HG02870 (cell line): ENCODE data around the gene DTNBP1.

Source experiments
- ATAC-seq: cut with Tn5 transposase; IDR thresholded peaks from one replicate; pipeline ENCODE4 v1.9.1; 2021; ENCODE audit warnings: mild to moderate bottlenecking, moderate library complexity; ENCODE audit not compliant: unreplicated experiment

The DTNBP1 gene, protein sequence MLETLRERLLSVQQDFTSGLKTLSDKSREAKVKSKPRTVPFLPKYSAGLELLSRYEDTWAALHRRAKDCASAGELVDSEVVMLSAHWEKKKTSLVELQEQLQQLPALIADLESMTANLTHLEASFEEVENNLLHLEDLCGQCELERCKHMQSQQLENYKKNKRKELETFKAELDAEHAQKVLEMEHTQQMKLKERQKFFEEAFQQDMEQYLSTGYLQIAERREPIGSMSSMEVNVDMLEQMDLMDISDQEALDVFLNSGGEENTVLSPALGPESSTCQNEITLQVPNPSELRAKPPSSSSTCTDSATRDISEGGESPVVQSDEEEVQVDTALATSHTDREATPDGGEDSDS

GRCh38 chr6:15662326-15663129, at the start of gene DTNBP1:
Gene DTNBP1 (minus strand): TSS chr6:15663028. CDS start chr6:15662869, 159 bp downstream.
- ATAC-seq: peak; percentile 56

GRCh38 chr6:15709651-15710269, 46.9 kb upstream of the DTNBP1 start:
- ATAC-seq: no peak

DNA sequence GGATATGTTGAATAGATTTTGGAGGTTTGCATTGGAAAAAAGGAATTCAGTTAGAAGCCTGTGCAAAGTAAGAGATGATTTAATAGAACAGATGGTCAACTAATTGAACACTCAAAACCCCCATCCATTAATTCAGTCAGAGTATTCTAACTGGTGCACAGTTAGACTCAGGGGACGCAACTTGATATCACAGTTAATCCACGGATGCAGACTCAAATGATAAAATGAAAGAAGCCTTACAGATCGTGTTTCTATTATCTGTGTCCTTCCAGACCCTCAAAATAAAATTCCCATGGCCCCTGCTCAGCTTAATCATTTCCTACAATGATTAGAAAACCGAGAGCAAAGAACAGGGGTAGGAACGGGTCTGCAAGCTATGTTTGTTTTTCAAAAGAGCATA, 45.4 kb upstream of the DTNBP1 start:
- no peak for ATAC-seq

- ATAC-seq: no peak
These were observed 43.2 kb upstream of the DTNBP1 start for GRCh38 chr6:15705981-15706380.

- ATAC-seq: no peak
These were observed 35.6 kb upstream of the DTNBP1 start for GRCh38 chr6:15698471-15698870.

- ATAC-seq: no peak
These were observed 35.1 kb upstream of the DTNBP1 start for GRCh38 chr6:15697895-15698294.

DNA sequence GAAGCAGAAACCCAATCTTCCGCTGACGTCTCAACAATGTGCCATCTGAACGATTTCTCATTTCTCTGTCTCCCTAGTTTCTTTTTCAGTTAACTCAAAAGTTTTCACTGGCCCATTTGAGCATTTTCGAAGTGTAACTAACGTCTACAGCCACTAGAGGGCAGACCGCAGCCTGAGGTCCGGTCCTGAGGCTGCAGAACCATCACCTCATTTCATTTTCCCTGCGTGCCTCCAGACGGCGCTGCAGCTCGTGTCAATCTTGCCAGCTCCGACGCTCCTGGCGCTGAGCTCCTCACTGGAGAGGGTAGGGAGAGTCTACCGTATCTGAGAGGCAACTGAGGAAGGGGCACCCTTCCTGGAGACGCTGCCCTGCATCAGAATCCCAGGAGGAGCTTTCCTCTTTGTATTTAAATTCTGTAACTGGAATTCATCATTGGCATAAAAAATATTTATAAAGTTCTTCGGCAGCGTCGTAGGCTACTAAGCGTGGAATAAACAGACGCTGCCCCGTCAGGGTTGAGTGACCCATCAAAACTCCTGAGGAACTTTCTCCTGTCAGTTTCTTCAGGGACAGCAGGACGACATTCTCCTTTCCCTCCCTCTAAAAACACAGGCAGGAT, 28.5 kb upstream of the DTNBP1 start:
- peak; percentile 77 for ATAC-seq

GRCh38 chr6:15690510-15690909, 27.7 kb upstream of the DTNBP1 start:
- no peak for ATAC-seq

- ATAC-seq: no peak
These were observed 27.0 kb upstream of the DTNBP1 start for GRCh38 chr6:15689586-15690482.

DNA sequence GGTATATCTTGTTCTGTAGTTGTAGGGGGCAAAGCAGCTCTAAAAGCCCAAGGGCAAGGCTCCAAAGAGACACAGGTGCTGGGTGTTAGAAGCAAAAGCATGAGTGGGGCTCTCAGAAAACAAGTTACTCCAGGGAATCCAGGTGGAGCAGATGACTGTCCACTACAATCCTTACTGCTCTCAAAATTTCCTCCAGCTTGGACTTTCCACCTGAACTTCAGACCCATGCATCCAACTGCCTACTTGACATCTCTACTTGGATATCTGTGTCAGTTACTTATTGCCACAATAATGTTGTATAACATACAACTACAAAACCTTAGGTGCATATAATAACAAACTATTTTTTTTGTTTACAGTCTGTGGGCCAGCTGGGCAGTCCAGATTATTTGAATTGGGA, 22.8 kb upstream of the DTNBP1 start:
- no peak for ATAC-seq

GRCh38 chr6:15682965-15683822, 20.4 kb upstream of the DTNBP1 start:
- no peak for ATAC-seq

GRCh38 chr6:15681946-15682345, 19.1 kb upstream of the DTNBP1 start:
- ATAC-seq: no peak

GRCh38 chr6:15678514-15678913, 15.7 kb upstream of the DTNBP1 start:
- ATAC-seq: no peak

DNA sequence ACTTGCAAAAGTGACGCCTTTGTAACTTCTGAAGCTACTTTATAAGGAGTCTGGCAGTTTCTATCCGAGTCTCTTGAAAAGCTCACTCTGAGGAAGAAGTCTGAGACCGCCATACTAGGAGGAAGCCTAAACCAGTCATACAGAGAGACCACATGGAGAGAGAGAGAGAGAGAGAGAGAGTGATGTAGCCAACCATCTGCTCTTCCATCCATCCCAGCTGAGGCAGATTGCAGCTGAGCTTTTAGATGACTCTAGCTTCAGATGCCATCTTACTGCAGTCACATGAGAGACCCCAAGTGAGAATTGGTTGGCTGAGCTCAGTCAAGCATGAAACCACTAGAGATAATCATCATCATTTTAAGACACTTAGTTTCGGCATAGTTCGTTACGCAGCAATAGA, 15.0 kb upstream of the DTNBP1 start:
- ATAC-seq: no peak

DNA sequence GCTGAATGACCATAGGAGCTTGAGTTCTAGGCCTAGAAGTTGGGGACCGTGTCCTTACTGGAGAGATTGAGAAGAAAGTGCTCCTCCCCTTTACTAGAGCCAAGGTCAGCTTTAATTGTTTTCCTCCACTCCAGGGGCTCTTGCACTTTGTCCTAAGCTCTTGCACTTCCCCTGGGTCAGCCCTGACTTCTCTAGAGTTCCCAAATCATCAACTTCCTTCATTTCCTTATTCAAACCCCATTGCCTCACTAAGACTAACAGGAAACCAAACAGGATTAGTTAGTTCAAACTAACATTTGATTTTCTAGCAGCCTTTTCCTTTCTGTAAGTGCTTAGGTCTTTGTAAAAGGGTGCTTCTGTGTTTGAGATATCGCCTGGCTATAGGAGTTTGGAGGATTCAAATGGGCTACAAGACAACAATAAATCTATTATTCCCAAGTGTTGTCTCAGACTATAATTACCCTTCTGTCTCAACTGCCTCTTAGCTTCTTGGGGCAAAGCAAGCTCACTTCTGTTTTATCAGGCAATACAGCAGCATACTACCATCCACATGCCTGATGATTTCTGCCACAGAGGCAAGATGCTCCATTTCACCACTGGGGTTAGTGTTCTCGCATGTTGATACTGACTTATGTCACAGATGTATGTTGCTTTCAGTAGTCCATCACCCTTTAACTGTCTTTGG, 12.8 kb upstream of the DTNBP1 start:
- no peak for ATAC-seq

DNA sequence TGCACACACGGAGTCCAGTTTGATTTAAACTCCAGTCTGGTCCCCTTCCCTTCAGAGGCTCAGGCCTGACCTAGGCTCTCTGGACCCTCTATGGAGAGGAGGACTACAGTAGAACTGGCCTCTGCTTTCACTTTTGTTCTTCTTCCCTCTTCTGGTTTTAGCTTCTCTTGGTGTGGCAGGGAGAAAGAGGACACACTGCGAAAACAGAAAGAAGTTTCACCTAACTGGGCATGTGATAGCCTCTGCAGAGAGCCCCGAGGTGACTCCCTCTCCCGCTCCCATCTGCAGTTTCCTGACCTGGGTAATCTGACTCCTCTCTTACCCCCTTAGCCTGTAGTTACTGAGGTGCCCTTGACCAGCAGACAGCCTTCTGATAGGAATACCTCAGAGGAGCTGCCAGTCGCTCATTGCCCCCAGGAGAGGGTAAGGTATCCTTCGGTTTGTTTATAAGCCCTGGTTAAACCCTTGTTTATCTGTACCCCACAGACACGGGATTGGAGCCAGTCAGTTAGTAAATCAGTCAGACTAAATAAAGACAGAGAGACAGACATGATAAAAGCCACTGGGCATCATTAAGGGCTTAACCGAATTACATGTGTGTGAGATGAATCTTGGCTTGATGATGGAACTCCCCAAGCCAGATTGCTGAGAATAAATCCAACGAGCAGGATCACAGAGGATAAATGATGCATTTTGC, 12.0 kb upstream of the DTNBP1 start:
- ATAC-seq: no peak

DNA sequence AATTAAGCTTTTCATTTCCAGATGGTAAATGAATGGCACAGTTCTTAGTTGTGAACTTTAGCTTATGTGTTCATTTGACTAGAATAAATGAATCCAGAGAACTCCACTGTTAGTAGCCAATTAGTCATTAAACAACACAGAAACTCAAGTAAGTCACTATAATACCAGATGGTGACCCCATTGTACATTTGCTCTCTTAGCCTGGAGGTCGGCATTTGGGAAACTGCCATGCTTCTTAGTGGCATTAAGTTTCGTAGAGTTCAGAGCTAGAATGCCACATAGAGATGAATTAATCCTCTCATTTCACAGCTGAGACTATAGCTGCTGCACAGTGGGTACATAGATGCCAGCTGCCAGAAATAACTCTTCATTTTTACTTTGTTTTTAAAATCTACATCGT, 10.8 kb upstream of the DTNBP1 start:
- no peak for ATAC-seq

- no peak for ATAC-seq
These were observed 10.0 kb upstream of the DTNBP1 start for GRCh38 chr6:15672818-15673217.
